ENCODE results near the gene PLCG1.

PLCG1 gene

GRCh38 chr20:41180599-41181333 is 43.4 kb downstream of the PLCG1 start:
- Histone ChIP-seq H3K4me1 (ENCODE audit: control insufficient read depth, insufficient read depth, low read length) (peaks cover 2% of the 10 kb centered on the region), H3K27me3 (ENCODE audit: control insufficient read depth, insufficient read depth, low read length) (no peaks in the 10 kb centered on the region), H3K4me3 (ENCODE audit: low read depth, low read length) (no peak overlapping the region), H3K9ac (ENCODE audit: low read depth, low read length) (no peak overlapping the region), H3K36me3 (ENCODE audit: control insufficient read depth, insufficient read depth, low read length) (peaks cover 6% of the 10 kb centered on the region), H3K9me3 (ENCODE audit: control insufficient read depth, insufficient read depth, low read length) (no peaks in the 10 kb centered on the region)

DNA sequence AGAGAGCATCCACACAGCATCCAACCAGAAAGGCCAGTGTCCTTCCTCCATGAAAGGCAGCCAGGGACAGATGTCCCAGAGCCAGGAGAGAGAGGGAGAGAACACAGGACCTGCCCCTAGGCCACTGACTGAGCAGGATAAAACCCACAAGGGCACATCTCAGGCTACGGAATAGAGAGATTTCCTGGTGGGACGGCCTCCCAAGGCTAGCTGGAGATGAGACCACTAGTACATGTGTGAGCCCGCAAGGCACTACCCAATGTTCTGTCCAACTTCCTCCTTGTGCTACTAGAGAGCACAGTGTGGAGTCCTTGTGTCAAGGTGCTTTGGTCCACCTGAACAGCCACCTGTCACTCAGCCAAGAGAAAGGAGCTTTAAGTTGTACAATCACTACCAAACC is 44.2 kb downstream of the PLCG1 start:
- Histone ChIP-seq H3K4me3 (ENCODE audit: low read depth, low read length) (no peak overlapping the region), H3K9me3 (ENCODE audit: control insufficient read depth, insufficient read depth, low read length) (no peaks in the 10 kb centered on the region), H3K4me1 (ENCODE audit: control insufficient read depth, insufficient read depth, low read length) (peaks cover 2% of the 10 kb centered on the region), H3K9ac (ENCODE audit: low read depth, low read length) (no peak overlapping the region), H3K27me3 (ENCODE audit: control insufficient read depth, insufficient read depth, low read length) (no peaks in the 10 kb centered on the region), H3K36me3 (ENCODE audit: control insufficient read depth, insufficient read depth, low read length) (peaks cover 4% of the 10 kb centered on the region)

GRCh38 chr20:41182296-41183212 is 45.2 kb downstream of the PLCG1 start:
- Histone ChIP-seq H3K36me3 (ENCODE audit: control insufficient read depth, insufficient read depth, low read length) (peaks cover under 1% of the 10 kb centered on the region), H3K4me1 (ENCODE audit: control insufficient read depth, insufficient read depth, low read length) (peaks cover 2% of the 10 kb centered on the region), H3K9ac (ENCODE audit: low read depth, low read length) (no peak overlapping the region), H3K27me3 (ENCODE audit: control insufficient read depth, insufficient read depth, low read length) (no peaks in the 10 kb centered on the region), H3K4me3 (ENCODE audit: low read depth, low read length) (no peak overlapping the region), H3K9me3 (ENCODE audit: control insufficient read depth, insufficient read depth, low read length) (no peaks in the 10 kb centered on the region)

GRCh38 chr20:41183391-41183790 is 46.0 kb downstream of the PLCG1 start:
- H3K27me3 ChIP-seq (ENCODE audit: control insufficient read depth, insufficient read depth, low read length), result no peaks in the 10 kb centered on the region
- no peak overlapping the region for H3K9ac ChIP-seq (ENCODE audit: low read depth, low read length)
- H3K9me3 ChIP-seq (ENCODE audit: control insufficient read depth, insufficient read depth, low read length), result no peaks in the 10 kb centered on the region
- no peaks in the 10 kb centered on the region for H3K36me3 ChIP-seq (ENCODE audit: control insufficient read depth, insufficient read depth, low read length)
- H3K4me1 ChIP-seq (ENCODE audit: control insufficient read depth, insufficient read depth, low read length), result no peaks in the 10 kb centered on the region
- H3K4me3 ChIP-seq (ENCODE audit: low read depth, low read length), result no peak overlapping the region

GRCh38 chr20:41183831-41184230 is 46.5 kb downstream of the PLCG1 start:
- Histone ChIP-seq H3K27me3 (ENCODE audit: control insufficient read depth, insufficient read depth, low read length) (no peaks in the 10 kb centered on the region), H3K4me1 (ENCODE audit: control insufficient read depth, insufficient read depth, low read length) (no peaks in the 10 kb centered on the region), H3K36me3 (ENCODE audit: control insufficient read depth, insufficient read depth, low read length) (no peaks in the 10 kb centered on the region), H3K9me3 (ENCODE audit: control insufficient read depth, insufficient read depth, low read length) (no peaks in the 10 kb centered on the region), H3K9ac (ENCODE audit: low read depth, low read length) (no peak overlapping the region), H3K4me3 (ENCODE audit: low read depth, low read length) (no peak overlapping the region)

DNA sequence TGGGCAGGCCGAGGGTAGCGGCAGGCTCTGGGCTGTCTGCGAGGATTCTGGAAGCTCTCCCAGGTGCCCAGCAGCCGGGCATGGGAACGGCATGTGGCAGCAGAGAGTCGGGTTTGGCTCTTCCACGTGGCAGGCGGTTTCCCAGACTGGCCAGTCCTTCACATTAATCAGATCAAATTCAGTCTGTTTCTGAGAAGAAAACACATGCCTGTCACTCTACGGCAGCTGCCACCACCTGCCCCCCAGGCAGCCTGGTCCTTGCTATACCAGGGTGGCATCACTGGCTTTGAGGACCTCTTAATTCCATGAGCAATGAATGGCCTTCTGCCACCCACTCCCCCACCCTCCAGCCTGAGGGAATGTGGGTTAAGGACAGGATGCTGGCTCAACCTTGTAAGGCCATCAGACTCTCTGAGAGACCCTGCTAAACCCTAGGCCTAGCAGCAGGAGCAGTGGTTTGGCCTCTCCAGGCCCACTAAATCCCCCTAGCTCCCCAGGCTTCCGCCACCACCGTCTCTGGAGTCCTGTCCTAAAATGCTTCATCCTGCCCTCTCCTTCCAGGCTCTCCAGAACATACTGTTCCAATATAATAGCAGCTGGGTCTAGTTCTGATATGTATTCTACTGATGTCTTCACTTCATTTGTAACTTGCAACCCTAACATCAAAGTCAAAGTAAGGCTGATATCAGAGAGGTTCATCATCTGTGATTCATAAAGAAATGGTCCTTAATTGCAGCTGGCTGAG is 47.8 kb downstream of the PLCG1 start:
- H3K9ac ChIP-seq (ENCODE audit: low read depth, low read length), result no peak overlapping the region
- H3K9me3 ChIP-seq (ENCODE audit: control insufficient read depth, insufficient read depth, low read length), result no peaks in the 10 kb centered on the region
- H3K36me3 ChIP-seq (ENCODE audit: control insufficient read depth, insufficient read depth, low read length), result no peaks in the 10 kb centered on the region
- H3K27me3 ChIP-seq (ENCODE audit: control insufficient read depth, insufficient read depth, low read length), result no peaks in the 10 kb centered on the region
- no peak overlapping the region for H3K4me3 ChIP-seq (ENCODE audit: low read depth, low read length)
- no peaks in the 10 kb centered on the region for H3K4me1 ChIP-seq (ENCODE audit: control insufficient read depth, insufficient read depth, low read length)

- Histone ChIP-seq H3K36me3 (ENCODE audit: control insufficient read depth, insufficient read depth, low read length) (no peaks in the 10 kb centered on the region), H3K9me3 (ENCODE audit: control insufficient read depth, insufficient read depth, low read length) (no peaks in the 10 kb centered on the region), H3K4me1 (ENCODE audit: control insufficient read depth, insufficient read depth, low read length) (no peaks in the 10 kb centered on the region), H3K9ac (ENCODE audit: low read depth, low read length) (no peak overlapping the region), H3K4me3 (ENCODE audit: low read depth, low read length) (no peak overlapping the region), H3K27me3 (ENCODE audit: control insufficient read depth, insufficient read depth, low read length) (no peaks in the 10 kb centered on the region)
These were observed 50.3 kb downstream of the PLCG1 start for GRCh38 chr20:41187668-41188067.

DNA sequence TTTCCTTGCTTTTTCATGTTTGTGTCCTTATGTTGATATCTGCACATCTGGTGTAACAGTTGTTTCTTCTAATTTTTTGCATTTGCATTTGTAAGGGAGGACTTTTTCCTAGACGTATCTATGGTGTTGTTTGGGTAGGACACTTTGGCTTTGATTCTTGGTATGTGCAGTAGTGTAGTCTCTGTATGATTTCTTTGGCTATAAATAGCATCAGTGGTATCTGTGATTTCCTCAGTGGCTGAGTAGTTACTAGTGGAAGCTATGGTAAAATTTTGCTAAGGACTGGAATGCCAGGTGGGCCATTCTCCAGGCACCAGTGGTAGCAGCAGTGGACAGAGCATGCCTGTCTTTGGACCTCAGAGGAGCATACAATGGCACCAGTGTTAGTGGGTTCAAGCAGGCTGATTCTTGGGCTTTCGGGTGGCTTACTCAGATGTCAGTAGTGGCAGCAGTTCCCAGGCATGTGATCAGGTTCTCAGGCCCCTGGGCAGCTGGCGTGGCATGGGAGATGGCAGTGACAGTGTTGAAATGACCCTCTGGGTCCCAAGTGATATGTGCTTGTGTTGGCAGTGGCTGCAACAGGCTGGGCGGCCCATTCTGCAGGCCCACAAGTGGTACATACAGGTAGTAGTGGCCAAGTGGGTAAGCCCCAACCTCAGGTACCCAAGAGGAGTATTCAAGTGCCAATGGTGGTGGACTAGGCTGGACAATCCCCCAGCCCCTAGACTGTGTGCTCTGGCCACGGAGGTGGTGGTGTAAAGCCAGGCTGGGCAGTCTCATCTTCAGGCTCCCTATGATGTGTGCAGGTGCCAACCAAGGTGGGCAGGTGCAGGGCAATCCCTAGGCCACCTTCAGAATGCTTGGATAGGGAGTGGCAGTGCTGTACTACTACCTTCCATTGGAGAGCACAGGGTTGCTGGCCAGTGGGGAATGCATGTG is 54.5 kb downstream of the PLCG1 start:
- no peak overlapping the region for H3K4me3 ChIP-seq (ENCODE audit: low read depth, low read length)
- no peaks in the 10 kb centered on the region for H3K4me1 ChIP-seq (ENCODE audit: control insufficient read depth, insufficient read depth, low read length)
- H3K9ac ChIP-seq (ENCODE audit: low read depth, low read length), result no peak overlapping the region
- H3K36me3 ChIP-seq (ENCODE audit: control insufficient read depth, insufficient read depth, low read length), result no peaks in the 10 kb centered on the region
- no peaks in the 10 kb centered on the region for H3K27me3 ChIP-seq (ENCODE audit: control insufficient read depth, insufficient read depth, low read length)
- no peaks in the 10 kb centered on the region for H3K9me3 ChIP-seq (ENCODE audit: control insufficient read depth, insufficient read depth, low read length)

GRCh38 chr20:41192575-41192974 is 55.2 kb downstream of the PLCG1 start:
- Histone ChIP-seq H3K9ac (ENCODE audit: low read depth, low read length) (no peak overlapping the region), H3K4me3 (ENCODE audit: low read depth, low read length) (no peak overlapping the region), H3K27me3 (ENCODE audit: control insufficient read depth, insufficient read depth, low read length) (no peaks in the 10 kb centered on the region), H3K9me3 (ENCODE audit: control insufficient read depth, insufficient read depth, low read length) (no peaks in the 10 kb centered on the region), H3K4me1 (ENCODE audit: control insufficient read depth, insufficient read depth, low read length) (no peaks in the 10 kb centered on the region), H3K36me3 (ENCODE audit: control insufficient read depth, insufficient read depth, low read length) (no peaks in the 10 kb centered on the region)

DNA sequence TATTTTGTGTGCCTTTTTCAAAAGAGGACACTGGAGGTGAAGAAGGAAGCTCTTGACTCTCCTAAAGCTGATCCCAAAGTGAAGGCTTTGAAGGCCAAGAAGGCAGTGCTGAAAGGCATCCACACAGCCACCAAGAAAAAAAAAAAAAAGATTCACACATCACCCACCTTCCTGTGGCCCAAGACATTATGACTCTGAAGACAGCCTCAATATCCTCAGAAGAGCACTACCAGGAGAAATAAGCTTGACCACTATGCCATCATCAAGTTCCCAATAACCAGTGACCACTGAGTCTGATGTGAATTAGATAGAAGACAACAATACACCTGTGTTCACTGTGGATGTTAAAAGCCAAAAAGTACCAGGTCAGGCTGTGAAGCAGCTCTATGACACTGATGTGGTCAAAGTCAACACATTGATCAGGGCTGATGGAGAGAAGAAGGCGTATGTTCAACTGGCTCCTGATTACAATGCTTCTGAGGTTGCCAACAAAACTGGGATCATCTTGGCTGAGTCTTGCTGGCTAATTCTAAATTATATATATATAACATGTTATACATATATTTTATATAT is 59.4 kb downstream of the PLCG1 start:
- Histone ChIP-seq H3K4me3 (ENCODE audit: low read depth, low read length) (no peak overlapping the region), H3K27me3 (ENCODE audit: control insufficient read depth, insufficient read depth, low read length) (no peaks in the 10 kb centered on the region), H3K9me3 (ENCODE audit: control insufficient read depth, insufficient read depth, low read length) (no peaks in the 10 kb centered on the region), H3K4me1 (ENCODE audit: control insufficient read depth, insufficient read depth, low read length) (no peaks in the 10 kb centered on the region), H3K36me3 (ENCODE audit: control insufficient read depth, insufficient read depth, low read length) (no peaks in the 10 kb centered on the region), H3K9ac (ENCODE audit: low read depth, low read length) (no peak overlapping the region)
